H9 (cell line): Measurements from ENCODE around the gene DLG2. TPM values are rescaled to one million over a fixed set of nuclear protein-coding genes. Genes with fewer than 3 reads are reported as not detected.

Experiments used
- DNase-seq: peaks from one replicate; pipeline ENCODE4 v3.0.0-alpha.2; 2017
- H2AFZ ChIP-seq: one replicate; pipeline ENCODE4 v1.6.1; 2013; ENCODE audit warnings: mild to moderate bottlenecking, low read length, control low read depth, moderate library complexity
- H2AK5ac ChIP-seq: 2 replicates; pipeline ENCODE4 v1.6.1; 2013; ENCODE audit warnings: low read length, control low read depth, mixed read lengths; ENCODE audit not compliant: insufficient read length
- H2BK120ac ChIP-seq: one replicate; pipeline ENCODE4 v1.6.1; 2013; ENCODE audit warnings: low read depth, mild to moderate bottlenecking, low read length, control low read depth, inconsistent platforms; ENCODE audit not compliant: poor library complexity, severe bottlenecking
- H2BK12ac ChIP-seq: 2 replicates; pipeline ENCODE4 v1.6.1; 2013; ENCODE audit warnings: low read length, control low read depth, mixed read lengths, low read depth; ENCODE audit not compliant: insufficient read length
- H2BK15ac ChIP-seq: 2 replicates; pipeline ENCODE4 v1.6.1; 2013; ENCODE audit warnings: low read depth, low read length, control low read depth
- H2BK20ac ChIP-seq: one replicate; pipeline ENCODE4 v1.6.1; 2013; ENCODE audit warnings: low read depth, mild to moderate bottlenecking, low read length, control low read depth, inconsistent platforms; ENCODE audit not compliant: poor library complexity, severe bottlenecking
- H2BK5ac ChIP-seq: 2 replicates; pipeline ENCODE4 v1.6.1; 2013; ENCODE audit warnings: low read length, control low read depth, mixed read lengths; ENCODE audit not compliant: insufficient read length
- H3K14ac ChIP-seq: 2 replicates; pipeline ENCODE4 v1.6.1; 2013; ENCODE audit warnings: low read length, control low read depth; ENCODE audit not compliant: insufficient read depth
- H3K18ac ChIP-seq: 2 replicates; pipeline ENCODE4 v1.6.1; 2013; ENCODE audit warnings: low read depth, mild to moderate bottlenecking, mixed read lengths, low read length, control low read depth; ENCODE audit not compliant: insufficient read length
- H3K23ac ChIP-seq: 2 replicates; pipeline ENCODE4 v1.6.1; 2013; ENCODE audit warnings: low read length, control low read depth, mixed read lengths, low read depth; ENCODE audit not compliant: insufficient read length
- H3K23me2 ChIP-seq: 2 replicates; pipeline ENCODE4 v1.6.1; 2013; ENCODE audit warnings: low read depth, mild to moderate bottlenecking, mixed read lengths, low read length, control low read depth; ENCODE audit not compliant: insufficient read length, poor library complexity, severe bottlenecking
- H3K27ac ChIP-seq: 2 replicates; pipeline ENCODE4 v1.5.1; 2013; ENCODE audit warnings: low read length, control low read depth, mixed read lengths, low read depth; ENCODE audit not compliant: insufficient read length
- H3K27me3 ChIP-seq: 2 replicates; pipeline ENCODE4 v1.6.1; 2013; ENCODE audit warnings: low read length, control low read depth, inconsistent platforms; ENCODE audit not compliant: insufficient read depth
- H3K4ac ChIP-seq: 2 replicates; pipeline ENCODE4 v1.6.1; 2013; ENCODE audit warnings: low read depth, mild to moderate bottlenecking, control low read depth, inconsistent platforms, low read length, moderate library complexity
- H3K4me1 ChIP-seq: 2 replicates; pipeline ENCODE4 v1.6.1; 2013; ENCODE audit warnings: low read length, control low read depth, inconsistent platforms; ENCODE audit not compliant: insufficient read depth
- H3K4me2 ChIP-seq: 2 replicates; pipeline ENCODE4 v1.6.1; 2013; ENCODE audit warnings: low read length, control low read depth, mixed read lengths; ENCODE audit not compliant: insufficient read length, insufficient read depth
- H3K56ac ChIP-seq: 2 replicates; pipeline ENCODE4 v1.6.1; 2013; ENCODE audit warnings: low read depth, mild to moderate bottlenecking, mixed read lengths, low read length, control low read depth; ENCODE audit not compliant: insufficient read length
- H3K79me1 ChIP-seq: 2 replicates; pipeline ENCODE4 v1.6.1; 2013; ENCODE audit warnings: low read depth, mild to moderate bottlenecking, moderate library complexity, low read length, control low read depth, inconsistent platforms; ENCODE audit not compliant: insufficient read depth, poor library complexity, severe bottlenecking
- H3K79me2 ChIP-seq: 2 replicates; pipeline ENCODE4 v1.6.1; 2013; ENCODE audit warnings: low read length, control low read depth, inconsistent platforms; ENCODE audit not compliant: insufficient read depth
- H3K9ac ChIP-seq: 2 replicates; pipeline ENCODE4 v1.6.1; 2013; ENCODE audit warnings: low read length, control low read depth, mixed read lengths; ENCODE audit not compliant: insufficient read length; ENCODE audit errors: extremely low read depth
- H3K9me3 ChIP-seq: one replicate; pipeline ENCODE4 v1.6.1; 2013; ENCODE audit warnings: low read depth, low read length, inconsistent platforms; ENCODE audit not compliant: control insufficient read depth
- H3T11ph ChIP-seq: one replicate; pipeline ENCODE4 v1.6.1; 2013; ENCODE audit warnings: mild to moderate bottlenecking, low read length, control low read depth, inconsistent platforms
- H4K20me1 ChIP-seq: one replicate; pipeline ENCODE4 v1.6.1; 2013; ENCODE audit not compliant: control insufficient read depth, insufficient read length, insufficient read depth
- H4K5ac ChIP-seq: 2 replicates; pipeline ENCODE4 v1.6.1; 2013; ENCODE audit warnings: low read depth, mild to moderate bottlenecking, mixed read lengths, low read length, control low read depth; ENCODE audit not compliant: insufficient read length
- H4K8ac ChIP-seq: replicated peaks from 2 replicates; pipeline ENCODE4 v1.6.1; 2013; ENCODE audit warnings: low read length, control low read depth, mixed read lengths, low read depth; ENCODE audit not compliant: insufficient read length
- H4K91ac ChIP-seq: 2 replicates; pipeline ENCODE4 v1.6.1; 2013; ENCODE audit warnings: low read depth, mild to moderate bottlenecking, moderate library complexity, mixed read lengths, low read length, control low read depth; ENCODE audit not compliant: insufficient read length
- H3K27ac Mint-ChIP-seq, 3 experiments: 2 replicates in 2 of 3; 3 replicates in 1 of 3; pipeline ENCODE4 v1.8.0; 2020 to 2021; ENCODE audit warnings: mixed read lengths in 3 of 3, mild to moderate bottlenecking in 1 of 3, moderate library complexity in 1 of 3
- H3K27me3 Mint-ChIP-seq: 2 replicates; pipeline ENCODE4 v1.8.0; 2021; ENCODE audit warnings: low read depth, mild to moderate bottlenecking, moderate library complexity, mixed read lengths
- H3K36me3 Mint-ChIP-seq, 3 experiments: 2 replicates in 2 of 3; 3 replicates in 1 of 3; pipeline ENCODE4 v1.8.0; 2020 to 2021; ENCODE audit warnings: low read depth in 3 of 3, mixed read lengths in 3 of 3; ENCODE audit not compliant: insufficient read depth in 1 of 3
- H3K4me1 Mint-ChIP-seq, 2 experiments: 2 replicates each; pipeline ENCODE4 v1.8.0; 2020; ENCODE audit warnings: mixed read lengths in 2 of 2
- H3K4me3 Mint-ChIP-seq, 2 experiments: 2 replicates in 1 of 2; 3 replicates in 1 of 2; pipeline ENCODE4 v1.8.0; 2020 to 2021; ENCODE audit warnings: mild to moderate bottlenecking in 2 of 2, mixed read lengths in 2 of 2, moderate library complexity in 1 of 2
- H3K9me3 Mint-ChIP-seq, 2 experiments: 2 replicates in 1 of 2; 3 replicates in 1 of 2; pipeline ENCODE4 v1.8.0; 2020; ENCODE audit warnings: mild to moderate bottlenecking in 2 of 2, mixed read lengths in 2 of 2, moderate library complexity in 1 of 2
- CTCF ChIP-seq: fragments of 200-600 bp; sonication (generic); conservative IDR thresholded peaks from 3 replicates; pipeline ENCODE4 v1.8.0; 2021; ENCODE audit warnings: antibody characterized with exemption, mild to moderate bottlenecking
- WGBS: extraction: QIAGEN DNeasy Blood & Tissue Kit; methylation state at CpG from one replicate; pipeline ENCODE4 v1.1.7; 2013; ENCODE audit warnings: missing lambda C conversion rate, low lambda C conversion rate, mixed read lengths; ENCODE audit not compliant: insufficient read length; ENCODE audit errors: extremely low coverage; 5-methylcytosine and 5-hydroxymethylcytosine counted together
- total RNA-seq: library from RNA; stranded (reverse); gene quantifications from 2 replicates; pipeline ENCODE4 v1.2.1, GENCODE V29; 2021

DLG2 gene
- total RNA-seq, 1 experiment from 2014 or later = 8.0 TPM

- no peak overlapping the region for H3T11ph ChIP-seq
- H2AFZ ChIP-seq = no peak overlapping the region
- H3K27me3 ChIP-seq = no peaks in the 10 kb centered on the region
- Mint-ChIP-seq H3K27me3 (no peaks in the 10 kb centered on the region; the same call in 1 of the 2 replicates), H3K27ac (no peak overlapping the region), H3K9me3 (no peaks in the 10 kb centered on the region), H3K36me3 (no peaks in the 10 kb centered on the region), H3K4me3 (no peak overlapping the region), H3K4me1 (peaks cover 5 to 6% of the 10 kb centered on the region in 2 experiments; a peak in 1 of 4 replicates)
- no peak overlapping the region for H2BK5ac ChIP-seq
- H2AK5ac ChIP-seq = no peak overlapping the region
- H4K91ac ChIP-seq = no peak overlapping the region
- no peak overlapping the region for H3K9ac ChIP-seq
- H3K9me3 ChIP-seq = no peaks in the 10 kb centered on the region
- no peak overlapping the region for H3K4ac ChIP-seq
- H3K79me1 ChIP-seq = no peaks in the 10 kb centered on the region
- DNase-seq = peak; percentile 28
- H3K4me1 ChIP-seq = no peaks in the 10 kb centered on the region; the same call in 1 of the 2 replicates
- no peak overlapping the region for H3K56ac ChIP-seq
- H2BK12ac ChIP-seq = no peak overlapping the region
- no peak overlapping the region for H4K5ac ChIP-seq
- no peak overlapping the region for H3K18ac ChIP-seq
- no peak overlapping the region for H3K23ac ChIP-seq
- TF ChIP-seq CTCF = no peak
- no peak overlapping the region for H2BK20ac ChIP-seq
- no peak overlapping the region for H4K8ac ChIP-seq
- no peaks in the 10 kb centered on the region for H3K23me2 ChIP-seq
- no peaks in the 10 kb centered on the region for H4K20me1 ChIP-seq
- H3K79me2 ChIP-seq = no peaks in the 10 kb centered on the region
- H2BK120ac ChIP-seq = no peak overlapping the region
- H3K27ac ChIP-seq = no peak overlapping the region
- WGBS = no CpG with 5 or more reads among the region's 5 CpGs
- no peak overlapping the region for H3K14ac ChIP-seq
- H3K4me2 ChIP-seq = no peak overlapping the region
- H2BK15ac ChIP-seq = no peak overlapping the region
Measured at GRCh38 chr11:83540112-83540675, 2086.9 kb downstream of the DLG2 start.
